ENCODE measurements around the gene TMEM95. TPM values are rescaled to one million over a fixed set of nuclear protein-coding genes. Genes with fewer than 3 reads are reported as not detected.

TMEM95 gene
- total RNA-seq, 2 experiments from 2014 or later: not detected

DNA sequence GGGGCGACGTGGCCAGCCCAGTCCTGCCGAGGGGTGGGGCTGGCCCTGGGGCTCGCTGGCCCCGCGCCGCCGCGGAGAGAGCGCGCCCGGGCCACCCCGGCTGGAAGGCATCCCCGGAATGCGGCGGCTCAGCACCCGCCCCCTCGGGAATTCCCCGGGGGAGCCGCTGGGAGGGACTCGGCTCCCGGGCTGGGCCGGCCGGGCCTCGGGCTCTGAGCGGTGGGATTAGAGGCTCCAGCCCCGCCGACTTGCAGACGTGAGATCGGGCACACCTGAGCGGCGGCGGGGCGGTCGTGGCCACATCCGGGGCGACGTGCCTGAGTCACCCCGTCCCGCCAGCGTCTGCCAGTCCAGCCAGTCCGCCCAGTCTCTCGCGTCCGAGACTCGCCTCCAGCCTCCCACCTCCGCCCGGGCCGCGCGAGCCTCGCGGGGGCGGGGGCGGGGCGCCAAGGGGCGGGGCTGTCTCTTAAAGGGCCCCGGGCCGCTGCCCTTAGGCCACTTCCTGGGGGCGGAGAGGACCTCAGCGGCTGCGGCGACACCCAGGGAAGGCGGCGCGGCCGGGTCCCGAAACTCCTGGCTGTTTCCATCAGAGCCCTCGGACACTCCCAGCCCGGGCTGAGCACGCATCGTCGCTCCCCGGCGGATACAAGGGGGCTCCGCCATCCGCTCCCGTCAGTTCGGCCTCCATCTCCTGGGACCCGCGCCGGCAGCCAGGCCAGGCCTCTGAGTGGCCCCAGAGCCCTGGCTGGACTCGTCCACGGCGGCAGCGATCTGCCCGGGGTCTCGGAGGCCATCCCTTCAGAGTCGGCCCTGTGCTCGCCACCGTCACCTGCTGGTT is 3.1 kb upstream of the TMEM95 start, which contains the start of gene KCTD11:
KCTD11 (plus strand) TSS at position 498 of the 838 bp plus-strand sequence.
- TF ChIP-seq, protein P1, sequence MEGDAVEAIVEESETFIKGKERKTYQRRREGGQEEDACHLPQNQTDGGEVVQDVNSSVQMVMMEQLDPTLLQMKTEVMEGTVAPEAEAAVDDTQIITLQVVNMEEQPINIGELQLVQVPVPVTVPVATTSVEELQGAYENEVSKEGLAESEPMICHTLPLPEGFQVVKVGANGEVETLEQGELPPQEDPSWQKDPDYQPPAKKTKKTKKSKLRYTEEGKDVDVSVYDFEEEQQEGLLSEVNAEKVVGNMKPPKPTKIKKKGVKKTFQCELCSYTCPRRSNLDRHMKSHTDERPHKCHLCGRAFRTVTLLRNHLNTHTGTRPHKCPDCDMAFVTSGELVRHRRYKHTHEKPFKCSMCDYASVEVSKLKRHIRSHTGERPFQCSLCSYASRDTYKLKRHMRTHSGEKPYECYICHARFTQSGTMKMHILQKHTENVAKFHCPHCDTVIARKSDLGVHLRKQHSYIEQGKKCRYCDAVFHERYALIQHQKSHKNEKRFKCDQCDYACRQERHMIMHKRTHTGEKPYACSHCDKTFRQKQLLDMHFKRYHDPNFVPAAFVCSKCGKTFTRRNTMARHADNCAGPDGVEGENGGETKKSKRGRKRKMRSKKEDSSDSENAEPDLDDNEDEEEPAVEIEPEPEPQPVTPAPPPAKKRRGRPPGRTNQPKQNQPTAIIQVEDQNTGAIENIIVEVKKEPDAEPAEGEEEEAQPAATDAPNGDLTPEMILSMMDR (IDR thresholded peaks at IDR 0.05): no peak
- ATAC-seq: peak; percentile 46
- peak within 1 kb of the TSS; percentile 87 for H3K4me3 Mint-ChIP-seq
- ChIA-PET POLR2A (interaction anchor here (0.7 to 7.4 kb wide), 17 partner anchors 10 to 336 kb away, joined by 3 to 76 read pairs (median 4); partner anchors contain the start of genes ACAP1, GPS2, NEURL4 and TP53), CTCF (interaction anchor here (0.7 to 1.3 kb wide), 4 partner anchors 15 to 132 kb away, joined by 3 to 6 read pairs (median 3); partner anchors contain the start of genes ACADVL and DLG4)
- no peaks in the 10 kb centered on the region for H3K27me3 Mint-ChIP-seq
- H3K36me3 Mint-ChIP-seq (ENCODE audit: low read depth): peaks cover 38% of the 10 kb centered on the region
- peaks cover 57% of the 10 kb centered on the region for H3K4me1 Mint-ChIP-seq (ENCODE audit: low read depth)
- H3K27ac Mint-ChIP-seq: peak within 1 kb of the TSS; percentile 87
- peak; percentile 90 for DNase-seq
- no peaks in the 10 kb centered on the region for H3K9me3 Mint-ChIP-seq
- intact Hi-C loops (cut with micrococcal nuclease): loop anchor here (5.0 to 10.0 kb wide), 3 partner anchors 85 to 213 kb away; partner anchors contain the start of genes FGF11, POLR2A, SENP3 and SLC35G6

DNA sequence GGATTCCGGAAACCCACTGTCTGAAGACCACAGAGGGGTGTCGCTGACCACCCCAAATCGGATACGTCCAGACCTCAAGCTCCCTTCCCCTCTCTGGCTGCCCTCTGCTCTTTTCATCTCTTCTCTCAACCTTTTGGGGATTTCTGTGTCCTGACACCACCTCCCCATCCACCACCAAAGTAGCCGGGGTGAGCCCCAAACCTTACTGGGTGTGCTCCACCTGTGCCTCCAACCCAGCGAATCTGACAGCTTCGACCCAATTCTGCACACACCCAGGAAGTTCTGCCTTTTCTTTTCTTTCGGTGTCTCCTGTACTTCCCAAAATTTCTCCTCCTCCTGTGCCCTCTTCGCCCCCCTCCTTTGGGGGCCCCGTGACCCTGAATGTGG is 2.5 kb upstream of the TMEM95 start:
- Mint-ChIP-seq H3K27ac (peak overlapping the region; percentile 82), H3K9me3 (no peaks in the 10 kb centered on the region), H3K27me3 (no peaks in the 10 kb centered on the region), H3K36me3 (ENCODE audit: low read depth) (peaks cover 36% of the 10 kb centered on the region), H3K4me1 (ENCODE audit: low read depth) (peaks cover 57% of the 10 kb centered on the region), H3K4me3 (peak overlapping the region; percentile 87)
- ATAC-seq (no peak), DNase-seq (no peak)
- ChIA-PET POLR2A (interaction anchor here (1.0 to 1.4 kb wide), 3 partner anchors 33 to 335 kb away, joined by 3 read pairs; no protein-coding TSS in a partner anchor), CTCF (interaction anchor here (0.8 to 6.3 kb wide), 4 partner anchors 15 to 205 kb away, joined by 3 to 68 read pairs (median 3); partner anchors contain the start of genes TMEM102 and TNFSF13)
- intact Hi-C loops (cut with micrococcal nuclease): loop anchor here (5.0 to 10.0 kb wide), 3 partner anchors 85 to 212 kb away; partner anchors contain the start of genes FGF11, POLR2A, SENP3 and SLC35G6
- TF ChIP-seq, protein P1 (IDR thresholded peaks at IDR 0.05): peak; percentile 17

DNA sequence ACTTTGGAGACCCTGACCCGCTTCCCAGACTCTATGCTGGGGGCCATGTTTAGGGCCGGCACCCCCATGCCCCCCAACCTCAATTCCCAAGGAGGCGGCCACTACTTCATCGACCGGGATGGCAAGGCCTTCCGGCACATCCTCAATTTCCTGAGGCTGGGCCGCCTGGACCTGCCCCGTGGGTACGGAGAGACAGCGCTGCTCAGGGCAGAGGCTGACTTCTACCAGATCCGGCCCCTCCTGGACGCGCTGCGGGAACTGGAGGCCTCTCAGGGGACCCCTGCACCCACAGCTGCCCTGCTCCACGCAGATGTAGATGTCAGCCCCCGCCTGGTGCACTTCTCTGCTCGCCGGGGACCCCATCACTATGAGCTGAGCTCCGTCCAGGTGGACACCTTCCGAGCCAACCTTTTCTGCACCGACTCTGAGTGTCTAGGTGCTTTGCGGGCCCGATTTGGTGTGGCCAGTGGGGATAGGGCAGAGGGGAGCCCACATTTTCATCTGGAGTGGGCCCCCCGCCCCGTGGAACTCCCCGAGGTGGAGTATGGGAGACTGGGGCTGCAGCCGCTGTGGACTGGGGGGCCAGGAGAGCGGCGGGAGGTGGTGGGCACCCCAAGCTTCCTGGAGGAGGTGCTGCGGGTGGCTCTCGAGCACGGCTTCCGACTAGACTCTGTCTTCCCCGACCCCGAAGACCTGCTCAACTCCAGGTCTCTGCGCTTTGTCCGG is 1.9 kb upstream of the TMEM95 start:
- H3K36me3 Mint-ChIP-seq (ENCODE audit: low read depth): peaks cover 32% of the 10 kb centered on the region
- peaks cover 53% of the 10 kb centered on the region for H3K4me1 Mint-ChIP-seq (ENCODE audit: low read depth)
- H3K27me3 Mint-ChIP-seq: no peaks in the 10 kb centered on the region
- H3K9me3 Mint-ChIP-seq: no peaks in the 10 kb centered on the region
- no peak for ATAC-seq
- intact Hi-C loops (cut with micrococcal nuclease): loop anchor here (5.0 to 10.0 kb wide), 3 partner anchors 84 to 212 kb away; partner anchors contain the start of genes FGF11, POLR2A, SENP3 and SLC35G6
- POLR2A ChIA-PET: interaction anchor here (0.8 to 1.5 kb wide), 8 partner anchors 8 to 335 kb away, joined by 3 to 4 read pairs (median 3); no protein-coding TSS in a partner anchor
- CTCF ChIA-PET: interaction anchor here (0.7 to 6.3 kb wide), 9 partner anchors 15 to 237 kb away, joined by 3 to 68 read pairs (median 4); partner anchors contain the start of genes SOX15, TMEM102 and TNFSF13
- no peak for DNase-seq
- H3K27ac Mint-ChIP-seq: peak overlapping the region; percentile 82
- H3K4me3 Mint-ChIP-seq: peak overlapping the region; percentile 87
- TF ChIP-seq, protein P1 (IDR thresholded peaks at IDR 0.05): no peak

DNA sequence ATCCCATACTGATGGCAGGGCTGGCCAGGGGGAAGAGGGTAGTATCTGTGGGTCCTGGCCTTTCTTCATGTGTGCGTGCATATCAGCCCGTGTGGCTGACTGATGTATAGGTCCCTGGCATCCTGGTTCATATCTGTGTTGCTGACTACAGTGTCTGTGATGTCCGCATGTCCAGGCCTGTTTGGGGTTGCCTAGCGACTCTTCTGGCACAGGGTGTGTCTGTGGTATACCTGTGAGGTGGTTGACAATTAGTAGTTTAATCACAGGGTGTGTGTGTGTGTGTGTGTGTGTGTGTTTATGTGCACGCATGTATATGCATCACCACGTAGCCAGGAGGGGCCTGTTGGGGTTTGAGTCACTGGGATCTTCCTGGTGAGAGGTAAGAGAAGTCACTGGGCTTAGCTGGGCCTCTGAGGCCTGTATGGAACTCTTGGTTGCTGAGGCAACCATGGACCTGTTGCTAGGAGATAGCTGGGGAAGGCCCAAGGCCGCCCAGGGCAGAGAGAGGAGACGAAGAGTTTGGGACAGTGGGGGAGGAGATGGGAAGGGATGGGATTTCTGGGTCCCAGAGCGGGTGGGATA is 603 bp upstream of the TMEM95 start:
- CTCF ChIA-PET: interaction anchor here (1.1 to 6.3 kb wide), 11 partner anchors 18 to 235 kb away, joined by 3 to 68 read pairs (median 7); partner anchors contain the start of genes ACAP1, SENP3, SOX15 and TMEM102
- ATAC-seq (peak; percentile 9), DNase-seq (peak; percentile 76)
- Mint-ChIP-seq H3K9me3 (no peaks in the 10 kb centered on the region), H3K36me3 (ENCODE audit: low read depth) (peaks cover 26% of the 10 kb centered on the region), H3K4me3 (peak overlapping the region; percentile 87), H3K27ac (peak overlapping the region; percentile 49), H3K4me1 (ENCODE audit: low read depth) (peaks cover 43% of the 10 kb centered on the region), H3K27me3 (no peaks in the 10 kb centered on the region)
- intact Hi-C loops (cut with micrococcal nuclease): loop anchor here (5.0 to 10.0 kb wide), 3 partner anchors 83 to 210 kb away; partner anchors contain the start of genes FGF11, POLR2A, SENP3 and SLC35G6
- POLR2A ChIA-PET: interaction anchor here (1.0 to 1.5 kb wide), 5 partner anchors 9 to 196 kb away, joined by 3 to 4 read pairs (median 3); partner anchors contain the start of gene TMEM256
- TF ChIP-seq, protein P1 (IDR thresholded peaks at IDR 0.05): no peak

All from activated CD8-positive, alpha-beta T cell treated with anti-CD3 and anti-CD28 coated beads for 36 hours (primary cell).